Calu3 (cell line): Measurements from ENCODE around the gene COL18A1. TPM values are rescaled to one million over a fixed set of nuclear protein-coding genes. Genes with fewer than 3 reads are reported as not detected.
"Not testable (repeated sequence)": the region's sequence is repeated elsewhere in the genome, so short reads cannot be mapped to it uniquely, and the experiment has no call there.

Experiments used
- BruUV-seq: library from RNA; stranded (reverse); fragments of 400-500 nt; replicated peaks from 2 replicates; lab custom pipeline; 2021; lab: Mats Ljungman, UMichigan
- CTCF ChIA-PET: fragments of 300-600 bp; sonication (Branson Sonifier 250); formaldehyde crosslinking; loops from one replicate; lab custom pipeline; 2022; ENCODE audit warnings: antibody characterized with exemption; lab: Charles Lee
- DNase-seq: peaks from one replicate; pipeline ENCODE4 v3.0.0; 2022
- H3K27ac Mint-ChIP-seq: one replicate; pipeline ENCODE4 v1.8.0; 2022; ENCODE audit warnings: mixed read lengths; ENCODE audit not compliant: unreplicated experiment
- H3K27me3 Mint-ChIP-seq: one replicate; pipeline ENCODE4 v1.8.0; 2022; ENCODE audit warnings: mixed read lengths; ENCODE audit not compliant: unreplicated experiment
- H3K36me3 Mint-ChIP-seq: one replicate; pipeline ENCODE4 v1.8.0; 2022; ENCODE audit warnings: mild to moderate bottlenecking, moderate library complexity, mixed read lengths; ENCODE audit not compliant: insufficient read depth, unreplicated experiment
- H3K4me1 Mint-ChIP-seq: one replicate; pipeline ENCODE4 v1.8.0; 2022; ENCODE audit warnings: mild to moderate bottlenecking, low read depth, mixed read lengths; ENCODE audit not compliant: unreplicated experiment
- H3K4me3 Mint-ChIP-seq: one replicate; pipeline ENCODE4 v1.8.0; 2022; ENCODE audit warnings: mild to moderate bottlenecking, low read depth, moderate library complexity, mixed read lengths; ENCODE audit not compliant: unreplicated experiment
- H3K9me3 Mint-ChIP-seq: one replicate; pipeline ENCODE4 v1.8.0; 2022; ENCODE audit warnings: low read depth, mixed read lengths; ENCODE audit not compliant: unreplicated experiment
- CTCF ChIP-seq: fragments of 200-600 bp; IDR thresholded peaks from one replicate; pipeline ENCODE4 v1.8.0; 2022; ENCODE audit warnings: antibody characterized with exemption; ENCODE audit not compliant: unreplicated experiment
- intact Hi-C: fragments of 100-400 bp; cut with micrococcal nuclease; formaldehyde crosslinking; loops from one replicate; pipeline ENCODE4 v1.10.0; 2022; ENCODE audit not compliant: unreplicated experiment
- total RNA-seq: library from RNA; stranded (reverse); gene quantifications from 2 replicates; pipeline ENCODE4 v1.2.3, GENCODE V29; 2022

COL18A1 gene
- total RNA-seq, 1 experiment from 2014 or later, result 82.9 TPM

GRCh38 chr21:45366476-45366875 lies 38.5 kb upstream of the COL18A1 start:
- Mint-ChIP-seq H3K4me1 (peaks cover 30% of the 10 kb centered on the region), H3K4me3 (no peak overlapping the region), H3K27me3 (no peaks in the 10 kb centered on the region), H3K27ac (peak overlapping the region; percentile 41), H3K36me3 (peaks cover 8% of the 10 kb centered on the region), H3K9me3 (no peaks in the 10 kb centered on the region)
- CTCF ChIA-PET, result no interaction called here
- intact Hi-C loops, result no loop called here
- TF ChIP-seq CTCF, result no peak
- no peak for DNase-seq
- BruUV-seq, result no TSS peak

DNA sequence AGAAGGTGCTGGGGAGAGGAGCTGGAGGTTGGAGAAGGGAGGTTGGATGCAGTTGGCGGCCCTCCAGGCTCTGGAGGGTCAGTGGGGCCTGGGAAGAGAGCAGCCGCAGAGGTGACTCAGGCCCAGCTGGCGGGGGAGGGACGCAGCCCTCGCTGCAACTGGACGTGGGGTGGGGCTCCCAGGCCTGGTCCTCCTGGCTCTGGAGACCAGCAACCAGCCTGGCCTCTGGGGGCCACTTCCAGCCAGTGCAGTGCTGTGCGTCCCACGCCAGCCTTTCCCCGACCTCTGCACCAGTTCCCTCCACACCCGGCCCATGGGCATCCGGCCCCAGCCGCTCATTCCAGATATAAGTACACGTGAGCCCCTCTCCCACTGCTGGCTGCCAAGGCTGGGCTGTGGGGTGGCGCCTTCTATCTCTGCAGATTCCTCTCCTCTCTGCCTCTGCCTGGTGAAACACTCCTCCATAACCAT lies 38.0 kb upstream of the COL18A1 start:
- Mint-ChIP-seq H3K9me3 (no peaks in the 10 kb centered on the region), H3K4me3 (no peak overlapping the region), H3K36me3 (peaks cover 8% of the 10 kb centered on the region), H3K4me1 (peaks cover 30% of the 10 kb centered on the region), H3K27me3 (no peaks in the 10 kb centered on the region), H3K27ac (peak overlapping the region; percentile 41)
- BruUV-seq, result no TSS peak
- no peak for TF ChIP-seq CTCF
- CTCF ChIA-PET, result no interaction called here
- peak; percentile 65 for DNase-seq
- intact Hi-C loops, result no loop called here

- intact Hi-C loops, result no loop called here
- DNase-seq, result no peak
- no TSS peak for BruUV-seq
- H3K4me1 Mint-ChIP-seq, result peaks cover 30% of the 10 kb centered on the region
- CTCF ChIA-PET, result no interaction called here
- no peak overlapping the region for H3K4me3 Mint-ChIP-seq
- peaks cover 8% of the 10 kb centered on the region for H3K36me3 Mint-ChIP-seq
- no peaks in the 10 kb centered on the region for H3K27me3 Mint-ChIP-seq
- no peak for TF ChIP-seq CTCF
- H3K9me3 Mint-ChIP-seq, result no peaks in the 10 kb centered on the region
- H3K27ac Mint-ChIP-seq, result peak overlapping the region; percentile 41
These were observed 37.3 kb upstream of the COL18A1 start for GRCh38 chr21:45367402-45368351.

DNA sequence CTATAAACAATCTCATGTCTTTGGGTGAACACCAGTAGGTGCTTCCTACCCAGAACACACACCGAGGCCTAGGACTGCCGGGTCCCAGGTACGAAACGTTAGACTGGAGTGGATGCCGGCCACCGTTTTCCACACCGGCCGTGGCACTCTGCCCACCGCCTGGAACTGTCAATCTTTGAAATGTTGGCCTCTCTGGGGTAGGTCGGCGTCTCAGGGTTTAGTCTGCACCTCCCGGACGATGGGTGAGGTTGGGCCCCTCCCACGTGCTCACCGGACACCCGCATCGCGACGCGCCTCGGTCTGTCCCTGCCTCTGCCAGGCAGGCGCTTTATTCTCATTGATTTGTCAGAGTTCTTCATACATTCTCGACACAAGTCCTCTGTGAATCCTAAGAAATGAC lies 35.9 kb upstream of the COL18A1 start:
- peaks cover 24% of the 10 kb centered on the region for H3K4me1 Mint-ChIP-seq
- DNase-seq, H3K9me3 Mint-ChIP-seq, H3K4me3 Mint-ChIP-seq, intact Hi-C loops, H3K27ac Mint-ChIP-seq, BruUV-seq, H3K27me3 Mint-ChIP-seq, H3K36me3 Mint-ChIP-seq, CTCF ChIA-PET: not testable (repeated sequence)

- H3K4me3 Mint-ChIP-seq, result no peak overlapping the region
- TF ChIP-seq CTCF, result no peak
- no peak overlapping the region for H3K27ac Mint-ChIP-seq
- no peak for DNase-seq
- H3K36me3 Mint-ChIP-seq, result no peaks in the 10 kb centered on the region
- intact Hi-C loops, result no loop called here
- H3K4me1 Mint-ChIP-seq, result peaks cover 18% of the 10 kb centered on the region
- CTCF ChIA-PET, result no interaction called here
- H3K27me3 Mint-ChIP-seq, result no peaks in the 10 kb centered on the region
- H3K9me3 Mint-ChIP-seq, result no peaks in the 10 kb centered on the region
- BruUV-seq, result no TSS peak
These were observed 34.4 kb upstream of the COL18A1 start for GRCh38 chr21:45370575-45370974.
